Ovary (tissue), 9 donors: Measurements from ENCODE around the gene U2SURP. TPM values are rescaled to one million over a fixed set of nuclear protein-coding genes. Genes with fewer than 3 reads are reported as not detected.

Source experiments
- DNase-seq, 5 donors: peaks; one replicate each; pipeline ENCODE4 v3.0.0-alpha.2; 2019 to 2020
- H3K27ac ChIP-seq, 2 donors: fragments of 200-600 bp; one replicate each; pipeline versions ENCODE4 v1.5.1 to v1.8.0; 2019 to 2022
- H3K27me3 ChIP-seq: fragments of 200-600 bp; one replicate; pipeline ENCODE4 v1.8.0; 2022
- H3K36me3 ChIP-seq: fragments of 200-600 bp; sonication (generic); one replicate; pipeline ENCODE4 v1.5.1; 2019
- H3K4me1 ChIP-seq: one replicate; pipeline ENCODE4 v1.8.1; 2013; ENCODE audit warnings: mild to moderate bottlenecking, moderate library complexity; ENCODE audit not compliant: insufficient read depth
- H3K4me3 ChIP-seq: fragments of 200-600 bp; sonication (generic); one replicate; pipeline ENCODE4 v1.5.1; 2017
- H3K9me3 ChIP-seq, 2 donors: fragments of 200-600 bp in 1 of 2; sonication (generic) in 1 of 2; one replicate each; pipeline versions ENCODE4 v1.5.1 to v1.8.1; 2013 to 2019; ENCODE audit warnings: mild to moderate bottlenecking in 1 of 2, moderate library complexity in 1 of 2
- EP300 ChIP-seq: sonication (generic); formaldehyde crosslinking; IDR thresholded peaks from one replicate; pipeline ENCODE4 v1.6.1; 2017; ENCODE audit warnings: antibody characterized with exemption
- POLR2A ChIP-seq: fragments of 450-650 bp; IDR thresholded peaks from one replicate; pipeline ENCODE4 v1.6.1; 2017; ENCODE audit warnings: antibody characterized with exemption, mild to moderate bottlenecking, moderate library complexity
- WGBS, 3 donors: extraction: QIAGEN DNeasy Blood & Tissue Kit in 1 of 3; methylation state at CpG; one replicate each; pipeline versions ENCODE4 v1.1.5 to v1.1.7; 2013 to 2017; 5-methylcytosine and 5-hydroxymethylcytosine counted together
- intact Hi-C, 4 donors: fragments of 100-400 bp; cut with DNase I; formaldehyde crosslinking; loops; one replicate each; pipeline versions ENCODE4 v1.11.0 to v1.15.1; 2022 to 2023
- polyA plus RNA-seq, 2 donors: library from polyadenylated mRNA; stranded (reverse); fragments of 200-250 nt in 1 of 2; fragments of 350-450 nt in 1 of 2; fragmentation: Illumina TruSeq in 1 of 2; extraction: RNeasy Lipid Tissue Mini Kit (QIAGEN cat#74804) in 1 of 2; gene quantifications; one replicate each; pipeline ENCODE4 v1.2.3, GENCODE V29; 2013 to 2014
- total RNA-seq, 7 donors: library from RNA; depleted of rRNA in 2 of 7; stranded (reverse); fragments of >200 nt in 2 of 7; fragmentation: NEBNext Ultra II Directional in 3 of 7; extraction: Animal tissue kit (Norgen Biotek cat#: 25700) in 3 of 7; gene quantifications; one replicate each; pipeline versions ENCODE4 v1.1.0 to v1.2.4, GENCODE V29; 2016 to 2023
- TF ChIP-seq, protein P1 (sequence below), 3 donors: fragments of 450-650 bp in 2 of 3; fragments of 200-600 bp in 1 of 3; IDR thresholded peaks; one replicate each; pipeline versions ENCODE4 v1.5.1 to v1.8.0; 2016 to 2022; ENCODE audit warnings: antibody characterized with exemption in 3 of 3, mild to moderate bottlenecking in 1 of 3
- donor health status: DM: no; HTN: no; CAD: no; lungs with moderate emphysema.
- donor health status: DM: no; HTN: no; CAD: no.
- donor health status: Bipolar disorder and iron deficiency.
- donor health status: DM: yes; HTN: yes; CAD: no.
- donor health status: DM: no; HTN: no; CAD: no.
- donor health status: DM: yes; HTN: yes; CAD: no.

The U2SURP gene
- total and polyA plus RNA-seq, 9 donors: 32.3 to 117 (median 92.5) TPM

DNA sequence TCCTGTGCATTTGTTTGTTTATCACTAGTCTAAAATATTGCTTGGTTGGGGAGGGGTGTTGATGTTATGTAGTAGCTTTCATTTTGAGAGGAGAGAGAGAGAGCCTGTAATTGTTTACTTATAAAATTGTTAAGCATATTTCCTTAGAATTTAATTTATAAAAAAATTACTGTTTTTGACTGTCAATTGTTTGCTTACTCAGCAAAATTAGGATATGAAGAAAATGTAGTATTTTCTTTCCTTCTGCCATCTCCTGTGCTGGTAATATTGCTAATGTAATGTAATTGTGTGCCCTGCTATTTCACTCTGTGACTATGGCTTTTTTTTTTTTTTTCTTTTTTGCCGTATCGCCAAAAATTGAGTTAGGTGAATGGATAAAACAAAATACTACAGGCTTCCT is 3.5 kb downstream of the U2SURP start:
- TF ChIP-seq POLR2A (no peak), EP300 (no peak)
- TF ChIP-seq, protein P1, sequence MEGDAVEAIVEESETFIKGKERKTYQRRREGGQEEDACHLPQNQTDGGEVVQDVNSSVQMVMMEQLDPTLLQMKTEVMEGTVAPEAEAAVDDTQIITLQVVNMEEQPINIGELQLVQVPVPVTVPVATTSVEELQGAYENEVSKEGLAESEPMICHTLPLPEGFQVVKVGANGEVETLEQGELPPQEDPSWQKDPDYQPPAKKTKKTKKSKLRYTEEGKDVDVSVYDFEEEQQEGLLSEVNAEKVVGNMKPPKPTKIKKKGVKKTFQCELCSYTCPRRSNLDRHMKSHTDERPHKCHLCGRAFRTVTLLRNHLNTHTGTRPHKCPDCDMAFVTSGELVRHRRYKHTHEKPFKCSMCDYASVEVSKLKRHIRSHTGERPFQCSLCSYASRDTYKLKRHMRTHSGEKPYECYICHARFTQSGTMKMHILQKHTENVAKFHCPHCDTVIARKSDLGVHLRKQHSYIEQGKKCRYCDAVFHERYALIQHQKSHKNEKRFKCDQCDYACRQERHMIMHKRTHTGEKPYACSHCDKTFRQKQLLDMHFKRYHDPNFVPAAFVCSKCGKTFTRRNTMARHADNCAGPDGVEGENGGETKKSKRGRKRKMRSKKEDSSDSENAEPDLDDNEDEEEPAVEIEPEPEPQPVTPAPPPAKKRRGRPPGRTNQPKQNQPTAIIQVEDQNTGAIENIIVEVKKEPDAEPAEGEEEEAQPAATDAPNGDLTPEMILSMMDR (IDR thresholded peaks at IDR 0.05): no peak
- intact Hi-C loops: no loop called here
- 61 to 85% (median 74%) methylated on average over 2 of the region's 2 CpGs for WGBS, 3 donors
- no peaks in the 10 kb centered on the region for H3K27me3 ChIP-seq
- H3K36me3 ChIP-seq: no peaks in the 10 kb centered on the region
- no peak for DNase-seq
- H3K9me3 ChIP-seq: no peaks in the 10 kb centered on the region
- peaks cover 13% of the 10 kb centered on the region for H3K4me1 ChIP-seq
- H3K27ac ChIP-seq: no peak overlapping the region
- H3K4me3 ChIP-seq: no peak overlapping the region

DNA sequence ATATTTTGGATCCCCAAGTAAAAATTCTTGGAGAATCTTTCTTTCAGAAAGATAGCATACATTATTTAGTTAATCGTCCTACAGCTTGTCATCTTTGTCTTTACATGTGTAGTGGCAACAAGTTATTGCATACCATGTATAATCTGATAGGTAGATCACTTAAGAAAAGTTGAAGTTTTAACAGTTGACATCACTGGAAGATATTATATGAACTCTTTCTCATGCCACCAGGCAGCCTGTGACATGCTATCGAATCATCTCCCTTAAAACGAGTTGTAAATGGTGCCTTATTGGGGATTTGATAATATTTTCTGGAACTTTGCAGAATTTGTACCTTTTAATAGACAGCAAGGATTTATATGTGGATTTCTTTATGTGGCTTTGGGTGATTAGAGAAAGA is 8.7 kb downstream of the U2SURP start:
- Histone ChIP-seq H3K4me1 (peaks cover 8% of the 10 kb centered on the region), H3K36me3 (no peaks in the 10 kb centered on the region)
- 69 to 79% (median 72%) methylated on average over 3 of the region's 3 CpGs for WGBS, 3 donors

DNA sequence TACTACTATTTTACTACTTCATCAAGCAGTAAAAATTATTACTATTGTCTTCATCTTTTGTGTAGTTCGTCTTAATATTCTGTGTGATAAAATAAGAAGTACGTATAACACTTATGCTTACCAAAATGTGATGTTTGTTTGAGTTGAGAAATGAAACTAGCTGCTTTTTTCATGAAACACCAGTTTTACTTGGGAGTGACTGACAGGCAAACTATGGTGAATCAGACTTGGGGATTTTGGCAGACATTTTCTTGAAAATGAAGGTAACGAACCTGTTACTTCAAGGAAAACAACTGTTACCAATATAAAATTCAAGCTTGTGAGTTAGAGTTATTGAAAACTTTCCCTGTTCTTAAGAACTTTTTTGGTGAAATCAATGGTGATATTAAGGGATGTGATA is 10.3 kb downstream of the U2SURP start:
- DNase-seq: no peak
- H3K36me3 ChIP-seq: no peaks in the 10 kb centered on the region
- no peaks in the 10 kb centered on the region for H3K27me3 ChIP-seq
- TF ChIP-seq EP300 (no peak), POLR2A (no peak)
- TF ChIP-seq, protein P1 (IDR thresholded peaks at IDR 0.05): no peak
- intact Hi-C loops: no loop called here
- peaks cover 6% of the 10 kb centered on the region for H3K4me1 ChIP-seq
- 85 to 89% (median 86%) methylated on average over 3 of the region's 3 CpGs for WGBS, 3 donors
- no peak overlapping the region for H3K4me3 ChIP-seq
- H3K9me3 ChIP-seq: no peaks in the 10 kb centered on the region
- no peak overlapping the region for H3K27ac ChIP-seq

More for the DNA sequence above, 8.7 kb downstream of the U2SURP start:
- no peak for DNase-seq
- intact Hi-C loops: no loop called here
- TF ChIP-seq POLR2A: no peak
- TF ChIP-seq, protein P1 (IDR thresholded peaks at IDR 0.05): no peak
- TF ChIP-seq EP300: no peak
- Histone ChIP-seq H3K4me3 (no peak overlapping the region), H3K9me3 (no peaks in the 10 kb centered on the region), H3K27ac (no peak overlapping the region), H3K27me3 (no peaks in the 10 kb centered on the region)

DNA sequence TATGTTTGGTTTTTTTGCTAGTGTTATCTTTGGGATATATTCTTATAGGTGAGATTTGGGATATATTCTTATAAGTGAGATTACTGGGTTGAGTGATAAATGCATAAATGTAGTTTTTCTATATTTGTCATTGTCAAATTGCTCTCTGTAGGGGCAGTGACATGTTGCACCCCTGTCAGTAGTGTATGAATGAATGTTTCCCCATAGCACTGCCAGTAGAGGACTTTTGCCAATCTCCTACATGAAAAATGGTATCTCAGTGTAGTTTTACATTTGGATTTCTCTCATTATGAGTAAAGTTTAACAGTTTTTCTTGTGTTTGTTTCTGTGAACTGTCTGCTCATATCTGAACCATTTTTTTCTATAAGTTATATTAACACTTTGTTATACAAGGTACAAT is 13.6 kb downstream of the U2SURP start:
- intact Hi-C loops: no loop called here
- TF ChIP-seq, protein P1 (IDR thresholded peaks at IDR 0.05): no peak
- TF ChIP-seq POLR2A: no peak
- no peak for TF ChIP-seq EP300
- Histone ChIP-seq H3K4me3 (no peak overlapping the region), H3K4me1 (peaks cover 1% of the 10 kb centered on the region), H3K27ac (no peak overlapping the region), H3K9me3 (no peaks in the 10 kb centered on the region), H3K36me3 (no peaks in the 10 kb centered on the region), H3K27me3 (no peaks in the 10 kb centered on the region)
- DNase-seq: no peak
